Activated gamma-delta T cell (primary cell): Measurements from ENCODE around the gene DGKZ.
"Not testable (repeated sequence)": the region's sequence is repeated elsewhere in the genome, so short reads cannot be mapped to it uniquely, and the experiment has no call there.

ENCODE experiments used
- DNase-seq: peaks from one replicate; lab custom pipeline; 2025; lab: John Stamatoyannopoulos, UW

DGKZ gene

DNA sequence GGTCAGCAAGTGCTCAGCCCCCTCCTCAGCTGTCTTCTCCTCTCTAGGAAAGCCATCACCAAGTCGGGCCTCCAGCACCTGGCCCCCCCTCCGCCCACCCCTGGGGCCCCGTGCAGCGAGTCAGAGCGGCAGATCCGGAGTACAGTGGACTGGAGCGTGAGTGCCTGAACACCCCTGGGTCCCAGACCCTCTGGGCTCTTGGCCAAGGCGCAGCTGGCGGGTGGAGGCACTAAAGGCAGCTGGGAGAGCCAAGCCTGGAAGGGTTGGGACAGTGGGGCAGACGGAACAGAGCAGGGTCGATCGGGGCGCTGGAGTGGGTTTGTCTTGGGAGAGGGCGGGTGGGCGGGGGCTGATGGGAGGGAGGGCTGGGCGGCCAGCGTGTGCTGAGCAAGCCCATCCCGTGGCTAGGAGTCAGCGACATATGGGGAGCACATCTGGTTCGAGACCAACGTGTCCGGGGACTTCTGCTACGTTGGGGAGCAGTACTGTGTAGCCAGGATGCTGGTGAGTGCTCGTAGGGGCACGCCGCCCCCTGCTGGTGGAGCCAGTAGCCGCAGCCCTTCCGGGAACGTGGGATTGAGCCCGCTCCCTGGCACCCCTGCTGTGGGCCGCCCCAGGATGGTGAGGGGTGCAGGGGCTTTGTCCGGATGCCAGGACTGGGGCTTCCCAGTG is 20.1 kb downstream of the DGKZ start:
- peak; percentile 56 for DNase-seq

DNA sequence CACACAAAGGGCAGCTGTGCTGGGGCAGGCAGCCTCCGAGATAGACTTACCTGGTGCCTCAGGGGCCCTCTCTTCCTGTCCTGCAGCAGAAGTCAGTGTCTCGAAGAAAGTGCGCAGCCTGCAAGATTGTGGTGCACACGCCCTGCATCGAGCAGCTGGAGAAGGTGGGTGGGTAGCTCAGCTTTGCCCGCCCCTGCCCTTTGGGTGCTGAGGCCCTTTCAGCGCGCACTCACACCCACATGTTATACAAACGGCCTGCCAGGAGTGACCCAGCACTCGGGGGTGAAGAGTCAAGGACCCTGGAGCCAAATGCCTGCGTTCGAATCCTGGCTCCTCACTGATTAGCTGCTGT is 20.6 kb downstream of the DGKZ start:
- DNase-seq, result no peak

DNA sequence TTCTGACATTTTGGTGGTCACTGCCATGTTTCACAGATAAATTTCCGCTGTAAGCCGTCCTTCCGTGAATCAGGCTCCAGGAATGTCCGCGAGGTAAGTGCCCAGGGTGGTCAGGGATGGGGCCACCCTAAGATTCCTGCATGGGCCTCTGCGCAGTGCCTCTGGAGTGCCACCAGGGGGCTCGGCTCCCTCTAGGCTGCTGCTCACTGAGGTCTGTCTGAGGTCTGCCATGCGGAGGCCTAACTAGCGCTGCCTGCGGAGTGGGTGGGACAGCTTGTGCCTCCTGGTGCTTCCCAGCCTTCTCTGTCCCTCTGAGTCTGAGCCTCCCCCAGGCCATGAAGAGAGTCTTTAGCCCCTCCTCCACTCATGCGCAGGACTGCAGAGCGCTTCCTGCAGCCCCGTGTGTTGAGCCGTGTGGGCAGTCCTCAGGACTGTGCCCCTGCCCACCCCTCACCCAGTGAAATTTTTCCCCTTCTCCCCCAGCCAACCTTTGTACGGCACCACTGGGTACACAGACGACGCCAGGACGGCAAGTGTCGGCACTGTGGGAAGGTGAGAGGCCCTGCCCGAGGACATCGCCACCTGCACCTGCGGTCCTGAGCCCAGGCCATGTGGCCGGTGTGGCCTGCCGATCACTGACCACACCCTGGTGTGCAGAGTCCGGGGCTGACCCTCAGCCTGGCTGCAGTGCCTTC is 22.3 kb downstream of the DGKZ start:
- DNase-seq, result no peak

DNA sequence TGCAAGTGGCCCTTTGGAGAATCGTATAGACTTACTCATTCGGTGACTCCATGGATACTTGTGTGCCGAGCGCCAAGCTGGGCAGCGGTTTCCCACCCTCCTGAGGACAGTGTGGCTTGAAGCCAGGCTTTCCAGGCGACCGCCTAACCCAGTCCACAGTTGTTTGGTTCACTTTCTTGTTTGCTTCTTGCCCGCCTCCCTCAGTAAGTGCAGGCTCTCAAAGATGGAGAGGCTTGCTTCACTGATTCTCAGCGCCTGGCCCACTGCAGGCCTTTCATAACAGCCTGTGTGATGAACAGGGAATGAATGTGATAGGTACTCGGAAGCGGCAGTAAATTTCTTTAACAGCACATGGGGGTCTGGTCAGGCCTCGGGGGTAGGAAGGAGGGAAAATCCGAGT is 23.0 kb downstream of the DGKZ start:
- DNase-seq, result no peak

DNA sequence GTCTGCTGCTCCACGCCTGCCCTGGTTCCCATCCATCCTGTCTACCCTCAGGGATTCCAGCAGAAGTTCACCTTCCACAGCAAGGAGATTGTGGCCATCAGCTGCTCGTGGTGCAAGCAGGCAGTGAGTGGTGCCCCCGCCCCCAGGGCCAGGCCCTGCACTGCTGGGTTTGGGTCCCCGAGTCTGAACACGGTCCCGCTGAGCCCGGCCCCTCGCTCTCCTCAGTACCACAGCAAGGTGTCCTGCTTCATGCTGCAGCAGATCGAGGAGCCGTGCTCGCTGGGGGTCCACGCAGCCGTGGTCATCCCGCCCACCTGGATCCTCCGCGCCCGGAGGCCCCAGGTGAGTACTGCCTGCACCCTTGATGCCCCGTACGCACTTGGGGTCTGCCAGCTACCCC is 24.0 kb downstream of the DGKZ start:
- not testable (repeated sequence) for DNase-seq

DNA sequence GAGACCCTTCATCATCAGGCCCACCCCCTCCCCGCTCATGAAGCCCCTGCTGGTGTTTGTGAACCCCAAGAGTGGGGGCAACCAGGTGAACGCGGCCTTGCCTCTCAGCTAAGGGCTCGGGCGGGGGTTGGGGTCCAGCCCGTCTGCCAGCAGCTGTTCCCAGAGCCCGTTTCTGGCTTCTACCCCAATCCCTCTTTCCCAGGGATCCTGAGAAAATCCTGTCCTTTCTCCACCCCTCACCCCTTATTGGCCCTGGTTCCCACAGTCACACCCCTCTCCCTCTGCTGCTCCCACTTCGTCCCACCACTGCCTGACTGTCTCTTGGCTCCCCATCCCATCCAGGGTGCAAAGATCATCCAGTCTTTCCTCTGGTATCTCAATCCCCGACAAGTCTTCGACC is 24.8 kb downstream of the DGKZ start:
- DNase-seq, result no peak

DNA sequence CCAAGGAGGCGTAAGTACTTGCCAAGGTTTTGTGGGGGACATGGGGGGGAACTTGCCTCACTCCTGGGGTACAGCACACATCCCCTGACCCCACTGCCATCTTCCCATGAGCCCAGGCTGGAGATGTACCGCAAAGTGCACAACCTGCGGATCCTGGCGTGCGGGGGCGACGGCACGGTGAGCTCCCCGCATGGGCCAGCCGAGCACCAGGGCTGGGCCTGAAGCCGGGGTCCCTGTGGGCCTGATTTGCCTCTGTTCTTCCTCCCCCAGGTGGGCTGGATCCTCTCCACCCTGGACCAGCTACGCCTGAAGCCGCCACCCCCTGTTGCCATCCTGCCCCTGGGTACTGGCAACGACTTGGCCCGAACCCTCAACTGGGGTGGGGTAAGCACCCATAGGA is 25.2 kb downstream of the DGKZ start:
- not testable (repeated sequence) for DNase-seq

DNA sequence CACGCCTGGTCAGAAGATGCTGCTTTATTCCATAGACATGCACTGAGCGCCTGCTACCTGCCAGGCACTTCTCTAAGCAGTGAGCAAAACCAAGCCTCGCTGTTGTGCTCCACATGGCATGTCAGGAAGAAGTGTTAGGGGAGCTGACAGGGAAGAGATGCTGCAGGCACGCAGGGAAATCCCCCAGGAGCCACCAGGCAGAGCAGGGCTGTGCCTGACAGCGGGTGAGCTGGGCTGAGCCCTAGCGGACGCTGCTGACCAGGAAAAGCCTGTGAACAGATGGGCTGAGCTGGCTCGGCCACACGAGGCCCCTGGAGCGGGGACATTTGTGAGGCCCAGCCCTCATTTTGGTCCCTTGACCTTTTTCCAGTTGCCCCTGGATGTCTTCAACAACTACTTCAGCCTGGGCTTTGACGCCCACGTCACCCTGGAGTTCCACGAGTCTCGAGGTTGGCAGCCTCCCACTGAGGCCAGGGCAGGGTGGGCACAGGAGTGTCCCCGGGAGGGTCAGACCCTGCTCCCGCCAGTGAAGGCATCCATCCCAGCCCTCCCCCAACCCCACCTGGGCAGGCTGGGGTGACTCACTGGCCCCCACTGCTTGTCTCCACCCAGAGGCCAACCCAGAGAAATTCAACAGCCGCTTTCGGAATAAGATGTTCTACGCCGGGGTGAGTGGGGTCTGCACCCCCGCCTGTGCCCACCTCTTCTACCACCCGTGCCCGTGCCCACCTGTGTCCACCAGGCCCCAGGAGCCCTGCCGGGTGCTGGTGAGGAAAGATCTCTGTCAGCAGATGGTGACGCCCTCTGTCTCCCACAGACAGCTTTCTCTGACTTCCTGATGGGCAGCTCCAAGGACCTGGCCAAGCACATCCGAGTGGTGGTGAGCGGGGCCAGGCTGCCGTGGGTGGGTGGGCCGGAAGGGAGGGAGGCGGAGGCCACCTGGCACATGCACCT is 26.8 kb downstream of the DGKZ start:
- DNase-seq, result no peak

DNA sequence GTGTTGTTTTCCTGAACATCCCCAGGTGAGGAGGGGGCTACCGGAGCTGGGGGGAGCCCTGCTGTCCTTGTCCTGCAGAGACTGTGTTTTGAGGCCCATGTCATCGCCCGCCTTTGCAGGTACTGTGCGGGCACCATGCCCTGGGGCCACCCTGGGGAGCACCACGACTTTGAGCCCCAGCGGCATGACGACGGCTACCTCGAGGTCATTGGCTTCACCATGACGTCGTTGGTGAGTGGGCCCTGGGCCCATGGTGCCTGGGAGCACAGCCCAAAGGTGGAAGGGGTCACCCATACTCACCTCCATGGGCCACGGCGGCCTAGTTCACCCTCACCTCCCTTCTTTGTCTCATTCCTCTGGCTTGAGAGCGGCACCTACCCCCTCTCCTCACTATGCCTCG is 27.6 kb downstream of the DGKZ start:
- DNase-seq, result no peak

DNA sequence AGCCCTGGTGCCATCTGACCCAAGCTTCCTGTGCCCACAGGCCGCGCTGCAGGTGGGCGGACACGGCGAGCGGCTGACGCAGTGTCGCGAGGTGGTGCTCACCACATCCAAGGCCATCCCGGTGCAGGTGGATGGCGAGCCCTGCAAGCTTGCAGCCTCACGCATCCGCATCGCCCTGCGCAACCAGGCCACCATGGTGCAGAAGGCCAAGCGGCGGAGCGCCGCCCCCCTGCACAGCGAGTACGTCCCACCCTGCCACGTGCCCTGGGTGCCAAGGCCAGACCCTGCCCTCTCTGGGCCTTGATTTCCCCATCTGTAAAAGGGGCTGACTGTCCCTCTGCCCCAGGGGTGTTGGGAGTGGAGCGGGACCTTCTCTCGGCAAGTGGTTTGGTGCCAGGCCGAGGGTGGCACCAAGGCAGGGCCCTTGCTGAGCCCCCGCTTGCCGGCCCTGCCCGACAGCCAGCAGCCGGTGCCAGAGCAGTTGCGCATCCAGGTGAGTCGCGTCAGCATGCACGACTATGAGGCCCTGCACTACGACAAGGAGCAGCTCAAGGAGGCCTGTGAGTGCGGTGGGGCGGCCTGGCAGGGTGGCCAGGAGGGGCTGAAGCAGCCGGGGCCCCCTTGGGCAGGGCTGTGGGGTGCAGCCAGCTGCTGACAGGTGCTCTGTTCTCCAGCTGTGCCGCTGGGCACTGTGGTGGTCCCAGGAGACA is 28.3 kb downstream of the DGKZ start:
- DNase-seq, result no peak

DNA sequence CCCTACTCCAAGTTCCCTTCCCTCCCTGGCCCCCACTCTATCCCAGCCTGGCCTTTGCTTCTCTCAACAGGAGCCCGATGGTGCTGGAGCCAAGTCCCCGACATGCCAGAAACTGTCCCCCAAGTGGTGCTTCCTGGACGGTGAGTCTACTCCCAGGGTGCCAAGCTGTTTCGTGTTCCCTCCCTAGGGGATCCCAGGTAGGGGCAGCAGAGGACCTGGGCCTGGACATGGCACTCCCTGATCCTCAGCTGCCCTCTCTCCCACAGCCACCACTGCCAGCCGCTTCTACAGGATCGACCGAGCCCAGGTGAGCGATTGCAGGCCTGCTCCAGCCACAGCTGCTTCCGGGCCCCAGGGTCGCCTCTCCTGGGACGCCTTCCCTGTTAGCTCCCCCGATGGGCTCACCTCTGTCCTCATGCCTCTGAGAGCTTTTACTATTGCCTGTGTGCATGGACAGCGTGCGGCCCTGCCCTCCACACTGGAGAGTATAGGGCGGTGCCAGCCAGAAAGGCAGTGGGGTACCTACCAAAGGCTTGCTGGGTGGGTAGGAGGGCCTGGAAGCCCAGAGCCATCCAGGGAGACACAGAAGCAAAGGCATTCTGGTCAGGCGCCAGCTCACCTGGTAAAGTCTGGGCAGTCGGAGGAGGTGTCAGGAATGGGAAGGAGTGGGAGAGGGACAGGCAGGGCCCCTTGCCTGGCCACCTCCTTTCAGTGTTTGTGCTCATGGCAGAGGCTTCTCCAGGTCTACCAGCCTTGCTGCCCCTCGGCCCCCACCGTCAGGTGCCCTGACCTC is 29.2 kb downstream of the DGKZ start:
- DNase-seq, result no peak

DNA sequence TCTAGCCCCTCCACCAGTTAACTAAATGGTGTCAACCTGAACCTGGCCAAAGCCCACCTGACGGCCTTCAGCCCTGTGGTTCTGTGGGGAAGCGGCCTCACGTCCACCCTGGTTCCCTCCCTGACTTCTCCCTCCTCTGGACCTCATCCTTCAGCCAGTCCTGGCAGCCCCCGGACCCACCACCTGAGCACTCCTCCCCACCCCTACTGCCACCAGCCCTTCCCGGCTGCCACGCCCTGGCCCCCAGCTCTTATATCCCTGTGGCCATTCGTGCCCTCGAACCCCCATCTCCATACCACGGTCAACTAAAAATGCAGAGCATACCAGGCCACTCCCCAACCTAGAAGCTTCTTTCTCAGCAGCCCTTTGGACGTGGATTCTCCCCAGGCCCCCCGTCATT is 30.0 kb downstream of the DGKZ start:
- DNase-seq, result no peak

DNA sequence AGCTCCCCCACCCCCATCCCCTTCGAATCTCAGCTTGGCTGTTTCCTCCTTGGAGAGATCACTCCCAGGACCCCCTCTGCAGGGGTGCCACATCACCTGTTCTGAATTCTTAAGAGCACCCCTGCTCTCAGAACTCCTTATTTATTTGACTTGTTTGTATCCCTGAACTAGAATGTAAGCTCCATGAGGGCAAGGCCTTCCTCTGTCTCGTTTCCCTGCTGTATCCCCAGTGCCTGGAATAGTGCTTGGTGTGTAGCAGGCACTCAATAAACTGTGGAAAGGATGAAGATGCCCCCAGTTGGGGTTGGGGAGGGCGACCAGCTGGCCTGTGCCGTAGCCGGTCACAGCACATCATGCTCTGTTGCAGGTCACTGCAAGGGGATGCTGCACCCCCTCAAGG is 30.6 kb downstream of the DGKZ start:
- DNase-seq, result no peak

DNA sequence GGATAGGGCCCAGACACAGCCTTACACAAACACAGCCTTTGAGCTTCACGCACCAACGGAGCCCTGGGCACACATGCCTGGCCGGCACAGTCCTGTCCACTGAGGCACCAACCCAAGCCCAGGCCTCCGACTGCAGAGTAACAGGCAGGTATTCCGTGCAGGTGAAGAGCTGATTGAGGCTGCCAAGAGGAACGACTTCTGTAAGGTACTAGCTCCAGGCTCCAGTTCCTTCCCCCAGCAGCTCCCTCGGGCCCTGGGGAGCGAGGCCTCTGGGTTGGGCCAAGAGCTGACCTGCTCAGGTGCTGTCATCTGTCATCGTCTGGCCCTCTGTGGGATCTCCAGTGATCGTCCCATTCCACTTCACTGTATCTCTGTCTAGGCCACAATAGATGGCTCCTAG is 31.0 kb downstream of the DGKZ start:
- no peak for DNase-seq

DNA sequence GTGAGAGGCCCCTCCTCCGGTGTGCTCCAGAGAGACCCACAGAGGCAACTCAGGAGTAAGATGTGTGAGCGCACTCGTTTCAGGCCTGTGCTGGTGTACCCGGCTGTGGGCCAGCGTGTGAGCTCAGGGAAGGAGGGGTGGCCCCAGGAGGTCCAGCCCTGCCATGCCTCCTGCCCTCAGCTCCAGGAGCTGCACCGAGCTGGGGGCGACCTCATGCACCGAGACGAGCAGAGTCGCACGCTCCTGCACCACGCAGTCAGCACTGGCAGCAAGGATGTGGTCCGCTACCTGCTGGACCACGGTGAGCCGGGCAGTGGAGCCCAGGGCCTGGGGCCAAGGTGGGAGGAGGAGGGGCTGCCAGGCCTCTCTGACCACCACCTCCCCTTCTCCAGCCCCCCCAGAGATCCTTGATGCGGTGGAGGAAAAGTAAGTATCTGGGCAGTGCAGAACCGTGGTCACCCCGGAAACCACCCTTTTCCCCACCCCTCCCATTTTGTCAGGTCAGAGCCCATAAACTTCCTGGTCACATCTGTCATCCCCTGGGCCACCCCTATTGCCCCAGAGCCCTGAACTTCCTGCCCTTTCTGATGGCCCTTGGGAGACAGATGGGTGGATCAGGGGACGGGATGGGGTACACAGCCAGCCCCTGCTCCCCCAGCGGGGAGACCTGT is 31.7 kb downstream of the DGKZ start:
- no peak for DNase-seq

DNA sequence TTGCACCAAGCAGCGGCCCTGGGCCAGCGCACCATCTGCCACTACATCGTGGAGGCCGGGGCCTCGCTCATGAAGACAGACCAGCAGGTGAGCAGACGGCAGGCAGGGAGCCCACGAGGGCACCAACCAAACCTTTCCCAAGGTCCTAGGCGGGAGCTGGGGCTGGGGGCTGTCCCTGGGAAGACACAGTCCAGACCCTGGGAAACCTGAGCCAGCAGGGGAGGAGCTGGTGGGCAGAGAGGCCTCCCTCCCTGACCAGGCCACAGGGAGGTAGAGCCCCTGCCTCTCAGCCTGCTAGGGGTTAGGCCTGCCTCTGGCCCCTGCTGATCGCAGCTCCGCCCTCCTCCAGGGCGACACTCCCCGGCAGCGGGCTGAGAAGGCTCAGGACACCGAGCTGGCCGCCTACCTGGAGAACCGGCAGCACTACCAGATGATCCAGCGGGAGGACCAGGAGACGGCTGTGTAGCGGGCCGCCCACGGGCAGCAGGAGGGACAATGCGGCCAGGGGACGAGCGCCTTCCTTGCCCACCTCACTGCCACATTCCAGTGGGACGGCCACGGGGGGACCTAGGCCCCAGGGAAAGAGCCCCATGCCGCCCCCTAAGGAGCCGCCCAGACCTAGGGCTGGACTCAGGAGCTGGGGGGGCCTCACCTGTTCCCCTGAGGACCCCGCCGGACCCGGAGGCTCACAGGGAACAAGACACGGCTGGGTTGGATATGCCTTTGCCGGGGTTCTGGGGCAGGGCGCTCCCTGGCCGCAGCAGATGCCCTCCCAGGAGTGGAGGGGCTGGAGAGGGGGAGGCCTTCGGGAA is 32.4 kb downstream of the DGKZ start:
- DNase-seq, result not testable (repeated sequence)

DNA sequence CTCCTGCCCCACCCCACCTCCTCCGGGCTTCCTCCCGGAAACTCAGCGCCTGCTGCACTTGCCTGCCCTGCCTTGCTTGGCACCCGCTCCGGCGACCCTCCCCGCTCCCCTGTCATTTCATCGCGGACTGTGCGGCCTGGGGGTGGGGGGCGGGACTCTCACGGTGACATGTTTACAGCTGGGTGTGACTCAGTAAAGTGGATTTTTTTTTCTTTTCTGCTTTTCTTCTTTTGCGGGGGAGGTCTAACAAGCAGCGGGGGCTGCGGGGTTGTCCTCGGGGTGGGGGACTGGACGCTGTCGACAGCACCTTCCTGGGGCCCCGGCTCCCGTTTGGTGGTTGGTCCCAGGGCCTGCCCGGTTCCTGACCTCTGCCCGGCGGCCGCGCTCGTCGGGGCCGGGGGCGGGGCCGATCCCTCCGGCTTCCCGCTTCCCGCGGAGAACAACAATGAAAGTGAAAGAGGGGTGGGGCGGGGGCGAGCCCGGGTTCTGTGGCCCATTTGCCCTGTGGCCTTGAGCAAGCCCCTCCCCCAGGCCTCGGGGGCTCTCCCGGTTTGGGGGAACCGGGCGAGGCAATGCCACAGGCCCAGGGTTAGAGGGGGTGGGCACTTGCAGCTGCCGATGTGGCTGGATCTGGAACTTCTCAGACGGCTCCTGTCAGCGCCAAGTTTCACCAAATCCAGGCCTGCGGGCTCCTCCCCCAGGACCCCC is 33.2 kb downstream of the DGKZ start:
- DNase-seq, result peak; percentile 28

DNA sequence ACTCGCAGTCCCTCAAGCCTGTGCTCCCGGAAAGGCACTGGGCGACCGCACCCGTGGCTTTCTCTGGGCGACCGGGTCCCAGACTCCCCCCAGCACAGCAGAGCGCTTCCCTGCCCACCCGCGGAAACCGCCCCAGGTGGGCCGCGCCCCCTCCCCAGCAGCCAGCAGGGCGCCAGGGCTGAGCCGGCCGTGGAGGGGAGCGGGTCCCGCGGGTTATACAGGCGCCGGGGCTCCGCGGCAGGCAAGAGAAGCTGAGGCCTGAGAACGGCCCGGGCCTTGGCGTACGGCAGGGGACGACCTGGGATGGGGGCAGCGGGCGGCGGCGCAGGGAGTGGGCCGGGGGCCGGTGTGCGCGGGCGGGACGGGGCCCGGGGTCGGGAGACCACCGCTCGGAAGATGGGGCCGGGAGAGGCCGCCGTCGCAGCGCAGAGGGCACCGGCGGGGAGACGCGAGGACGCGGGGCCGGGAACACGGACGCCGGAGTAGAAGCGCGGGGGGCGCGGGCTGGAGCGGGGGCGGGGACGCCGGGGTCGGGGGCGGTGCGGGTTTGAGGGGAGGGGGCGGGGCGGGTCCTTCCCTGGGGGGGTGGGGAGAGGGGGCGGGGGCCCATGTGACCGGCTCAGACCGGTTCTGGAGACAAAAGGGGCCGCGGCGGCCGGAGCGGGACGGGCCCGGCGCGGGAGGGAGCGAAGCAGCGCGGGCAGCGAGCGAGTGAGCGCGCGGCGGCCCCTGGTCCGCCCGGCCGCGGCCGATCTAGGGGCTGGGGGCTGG is 34.0 kb downstream of the DGKZ start, which contains the start of gene MDK:
Gene MDK (plus strand): TSS at position 622 of the 771 bp plus-strand sequence. CDS start 389 bp downstream, outside the sequence.
- DNase-seq, result no peak
